Measurements from ENCODE around the gene DDX47.
"Not testable (repeated sequence)": the region's sequence is repeated elsewhere in the genome, so short reads cannot be mapped to it uniquely, and the experiment has no call there.

Gene DDX47

DNA sequence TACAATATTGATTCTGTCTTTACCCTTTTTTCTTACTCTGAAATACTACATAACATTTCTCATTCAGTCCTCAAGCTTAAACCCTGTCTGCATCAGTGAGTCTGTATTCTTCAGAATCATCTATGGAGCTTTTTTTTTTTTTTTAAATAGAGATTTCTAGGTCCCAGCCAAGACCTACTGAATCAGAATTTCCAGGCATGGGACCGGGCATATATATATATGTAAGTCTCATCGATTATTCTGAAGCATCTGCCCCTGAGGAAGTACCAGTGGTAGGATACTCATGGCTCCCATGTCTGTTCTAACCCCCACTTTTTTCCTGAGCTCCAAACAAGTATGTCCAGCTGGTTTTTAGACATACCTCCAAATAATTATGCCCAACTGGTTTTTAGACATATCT is 6.1 kb downstream of the DDX47 start:
- H3K27ac ChIP-seq, result peak overlapping the region; percentile 31 to 37
- DNase-seq, result no peak
- TF ChIP-seq, protein P1, sequence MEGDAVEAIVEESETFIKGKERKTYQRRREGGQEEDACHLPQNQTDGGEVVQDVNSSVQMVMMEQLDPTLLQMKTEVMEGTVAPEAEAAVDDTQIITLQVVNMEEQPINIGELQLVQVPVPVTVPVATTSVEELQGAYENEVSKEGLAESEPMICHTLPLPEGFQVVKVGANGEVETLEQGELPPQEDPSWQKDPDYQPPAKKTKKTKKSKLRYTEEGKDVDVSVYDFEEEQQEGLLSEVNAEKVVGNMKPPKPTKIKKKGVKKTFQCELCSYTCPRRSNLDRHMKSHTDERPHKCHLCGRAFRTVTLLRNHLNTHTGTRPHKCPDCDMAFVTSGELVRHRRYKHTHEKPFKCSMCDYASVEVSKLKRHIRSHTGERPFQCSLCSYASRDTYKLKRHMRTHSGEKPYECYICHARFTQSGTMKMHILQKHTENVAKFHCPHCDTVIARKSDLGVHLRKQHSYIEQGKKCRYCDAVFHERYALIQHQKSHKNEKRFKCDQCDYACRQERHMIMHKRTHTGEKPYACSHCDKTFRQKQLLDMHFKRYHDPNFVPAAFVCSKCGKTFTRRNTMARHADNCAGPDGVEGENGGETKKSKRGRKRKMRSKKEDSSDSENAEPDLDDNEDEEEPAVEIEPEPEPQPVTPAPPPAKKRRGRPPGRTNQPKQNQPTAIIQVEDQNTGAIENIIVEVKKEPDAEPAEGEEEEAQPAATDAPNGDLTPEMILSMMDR (IDR thresholded peaks at IDR 0.05), result no peak
- H3K4me1 ChIP-seq, result peaks cover 0 to 47% (median 26%) of the 10 kb centered on the region in 4 donors
- no peaks in the 10 kb centered on the region for H3K9me3 ChIP-seq
- H3K4me3 ChIP-seq, result no peak overlapping the region
- H3K36me3 ChIP-seq, result peaks cover 31 to 44% (median 37%) of the 10 kb centered on the region in 3 donors
- intact Hi-C loops (cut with DNase I; ENCODE audit: low total_unique reads), result no loop called here
- no peaks in the 10 kb centered on the region for H3K27me3 ChIP-seq

DNA sequence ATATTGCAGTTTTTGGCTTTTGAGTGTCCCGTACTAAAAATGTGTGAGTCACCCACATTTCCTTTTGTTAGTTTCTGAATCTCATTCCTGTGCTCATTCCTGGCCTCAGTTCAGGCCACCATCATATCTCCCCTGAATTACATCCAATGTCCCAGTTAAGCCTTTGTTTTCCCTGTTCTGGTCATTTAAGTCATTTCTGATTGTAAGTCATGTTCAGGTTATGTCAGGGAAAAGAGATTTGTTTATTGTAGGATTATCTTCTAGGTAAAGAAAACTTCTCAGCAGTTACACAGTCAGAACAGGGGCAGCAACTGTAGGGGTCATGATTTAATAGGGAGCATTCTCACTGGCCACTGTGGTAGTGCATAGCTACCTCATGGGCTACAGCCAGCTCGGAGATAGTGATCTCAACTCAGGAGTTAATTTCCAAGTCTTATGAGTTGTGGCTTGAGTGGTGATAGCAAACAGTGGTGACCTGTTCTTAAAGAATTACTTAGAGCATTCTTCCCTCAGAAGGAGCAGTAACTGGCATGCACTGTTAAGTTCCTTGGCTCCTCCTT is 6.7 kb downstream of the DDX47 start:
- intact Hi-C loops (cut with DNase I; ENCODE audit: low total_unique reads), result no loop called here
- DNase-seq, result peak in 1 of 2 donors; percentile 48
- peaks cover 0 to 41% (median 21%) of the 10 kb centered on the region in 4 donors for H3K4me1 ChIP-seq
- TF ChIP-seq, protein P1 (IDR thresholded peaks at IDR 0.05), result no peak
- peaks cover 36 to 50% (median 44%) of the 10 kb centered on the region in 3 donors for H3K36me3 ChIP-seq
- no peaks in the 10 kb centered on the region for H3K9me3 ChIP-seq
- H3K4me3 ChIP-seq, result no peak overlapping the region
- no peaks in the 10 kb centered on the region for H3K27me3 ChIP-seq
- H3K27ac ChIP-seq, result peak overlapping the region; percentile 31 to 37

DNA sequence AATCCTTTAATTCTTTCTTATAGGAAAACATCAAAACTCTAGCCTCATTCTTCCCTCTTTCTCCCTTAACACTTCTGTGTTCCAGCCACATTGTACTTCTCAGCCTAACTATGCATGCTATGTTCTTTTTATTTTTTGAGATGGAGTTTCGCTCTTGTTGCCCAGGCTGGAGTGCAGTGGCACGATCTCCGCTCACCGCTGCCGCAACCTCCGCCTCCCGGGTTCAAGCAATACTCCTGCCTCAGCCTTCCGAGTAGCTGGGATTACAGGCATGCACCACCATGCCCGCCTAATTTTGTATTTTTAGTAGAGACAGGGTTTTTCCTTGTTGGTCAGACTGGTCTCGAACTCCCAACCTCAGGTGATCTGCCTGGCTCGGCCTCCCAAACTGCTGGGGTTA is 7.2 kb downstream of the DDX47 start:
- Histone ChIP-seq H3K27ac (peak overlapping the region in 1 of 2 donors; percentile 31), H3K4me1 (peaks cover 0 to 35% (median 16%) of the 10 kb centered on the region in 4 donors), H3K36me3 (peaks cover 41 to 56% (median 49%) of the 10 kb centered on the region in 3 donors)
- DNase-seq; H3K27me3 ChIP-seq; H3K4me3 ChIP-seq; intact Hi-C loops (cut with DNase I; ENCODE audit: low total_unique reads); H3K9me3 ChIP-seq: not testable (repeated sequence)

DNA sequence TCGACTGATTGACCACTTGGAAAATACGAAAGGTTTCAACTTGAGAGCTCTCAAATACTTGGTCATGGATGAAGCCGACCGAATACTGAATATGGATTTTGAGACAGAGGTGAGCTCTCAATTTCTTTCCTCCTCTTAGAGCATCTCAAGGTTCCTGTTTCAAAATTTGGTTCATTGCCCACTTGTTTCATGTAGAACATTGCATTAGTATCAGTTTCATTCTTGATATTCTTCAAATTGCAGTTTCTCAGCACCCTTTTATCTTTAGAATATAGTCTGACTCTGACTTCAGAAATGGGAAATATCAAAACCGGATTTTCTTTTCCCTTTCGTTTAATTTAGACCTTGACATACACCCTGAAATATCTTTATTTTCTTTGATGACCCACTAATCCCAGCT is 8.8 kb downstream of the DDX47 start:
- no peak for DNase-seq
- TF ChIP-seq, protein P1 (IDR thresholded peaks at IDR 0.05), result no peak
- intact Hi-C loops (cut with DNase I; ENCODE audit: low total_unique reads), result no loop called here
- no peaks in the 10 kb centered on the region for H3K9me3 ChIP-seq
- no peaks in the 10 kb centered on the region for H3K27me3 ChIP-seq
- peaks cover 57 to 72% (median 65%) of the 10 kb centered on the region in 3 donors for H3K36me3 ChIP-seq
- H3K4me1 ChIP-seq, result peaks cover 0 to 23% (median 7%) of the 10 kb centered on the region in 4 donors
- H3K4me3 ChIP-seq, result no peak overlapping the region
- H3K27ac ChIP-seq, result no peak overlapping the region

DNA sequence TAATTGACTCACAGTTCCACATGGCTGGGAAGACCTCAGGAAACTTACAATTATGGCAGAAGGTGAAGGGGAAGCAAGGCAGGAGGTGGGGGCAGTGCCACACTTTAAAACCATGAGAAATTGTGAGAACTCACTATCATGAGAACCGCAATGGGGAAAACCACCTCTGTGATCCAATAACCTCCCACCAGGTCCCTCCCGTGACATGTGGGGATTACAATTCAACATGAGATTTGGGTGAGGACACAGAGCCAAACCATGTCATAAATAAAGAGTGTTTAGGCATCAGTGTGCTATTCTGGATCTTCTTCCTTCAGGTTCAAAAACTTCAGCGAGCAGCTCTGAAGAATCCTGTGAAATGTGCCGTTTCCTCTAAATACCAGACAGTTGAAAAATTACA is 9.7 kb downstream of the DDX47 start:
- Histone ChIP-seq H3K27ac (no peak overlapping the region), H3K4me1 (peaks cover 0 to 23% (median 7%) of the 10 kb centered on the region in 4 donors), H3K27me3 (no peaks in the 10 kb centered on the region), H3K4me3 (no peak overlapping the region), H3K36me3 (peaks cover 66 to 77% (median 74%) of the 10 kb centered on the region in 3 donors), H3K9me3 (no peaks in the 10 kb centered on the region)
- intact Hi-C loops (cut with DNase I; ENCODE audit: low total_unique reads), result no loop called here
- TF ChIP-seq, protein P1 (IDR thresholded peaks at IDR 0.05), result no peak
- no peak for DNase-seq

DNA sequence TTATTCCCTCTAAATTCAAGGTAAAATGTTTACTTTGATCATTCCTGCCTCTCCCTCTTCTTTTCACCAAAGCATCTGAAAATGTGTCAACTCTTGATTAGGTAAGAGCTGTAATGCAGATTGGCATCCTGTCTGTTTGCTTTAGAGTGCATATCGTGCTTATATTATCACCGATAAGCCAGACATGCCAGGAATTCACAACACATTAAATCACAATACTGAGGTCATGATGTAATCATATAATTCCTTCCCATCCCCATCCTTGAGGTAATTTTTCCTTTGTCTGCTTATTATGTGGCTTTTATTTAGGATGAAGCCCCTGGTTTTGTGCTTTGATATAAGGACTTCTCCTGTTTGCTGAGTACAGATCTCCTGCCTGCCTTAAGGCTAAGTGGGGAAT is 10.2 kb downstream of the DDX47 start:
- TF ChIP-seq, protein P1 (IDR thresholded peaks at IDR 0.05), result no peak
- Histone ChIP-seq H3K4me3 (no peak overlapping the region), H3K9me3 (no peaks in the 10 kb centered on the region), H3K4me1 (peaks cover 0 to 23% (median 7%) of the 10 kb centered on the region in 4 donors), H3K36me3 (peaks cover 70 to 80% (median 78%) of the 10 kb centered on the region in 3 donors), H3K27ac (no peak overlapping the region), H3K27me3 (no peaks in the 10 kb centered on the region)
- no peak for DNase-seq
- intact Hi-C loops (cut with DNase I; ENCODE audit: low total_unique reads), result no loop called here
